Measurements from ENCODE around the gene HTRA3. TPM values are rescaled to one million over a fixed set of nuclear protein-coding genes. Genes with fewer than 3 reads are reported as not detected.

The HTRA3 gene
- total and polyA plus RNA-seq, 7 donors: 7.2 to 26.4 (median 14.0) TPM

- DNase-seq: peak in 1 of 2 donors; percentile 43
- H3K4me3 ChIP-seq: no peak overlapping the region
- TF ChIP-seq, protein P1, sequence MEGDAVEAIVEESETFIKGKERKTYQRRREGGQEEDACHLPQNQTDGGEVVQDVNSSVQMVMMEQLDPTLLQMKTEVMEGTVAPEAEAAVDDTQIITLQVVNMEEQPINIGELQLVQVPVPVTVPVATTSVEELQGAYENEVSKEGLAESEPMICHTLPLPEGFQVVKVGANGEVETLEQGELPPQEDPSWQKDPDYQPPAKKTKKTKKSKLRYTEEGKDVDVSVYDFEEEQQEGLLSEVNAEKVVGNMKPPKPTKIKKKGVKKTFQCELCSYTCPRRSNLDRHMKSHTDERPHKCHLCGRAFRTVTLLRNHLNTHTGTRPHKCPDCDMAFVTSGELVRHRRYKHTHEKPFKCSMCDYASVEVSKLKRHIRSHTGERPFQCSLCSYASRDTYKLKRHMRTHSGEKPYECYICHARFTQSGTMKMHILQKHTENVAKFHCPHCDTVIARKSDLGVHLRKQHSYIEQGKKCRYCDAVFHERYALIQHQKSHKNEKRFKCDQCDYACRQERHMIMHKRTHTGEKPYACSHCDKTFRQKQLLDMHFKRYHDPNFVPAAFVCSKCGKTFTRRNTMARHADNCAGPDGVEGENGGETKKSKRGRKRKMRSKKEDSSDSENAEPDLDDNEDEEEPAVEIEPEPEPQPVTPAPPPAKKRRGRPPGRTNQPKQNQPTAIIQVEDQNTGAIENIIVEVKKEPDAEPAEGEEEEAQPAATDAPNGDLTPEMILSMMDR (IDR thresholded peaks at IDR 0.05): no peak
- no peak overlapping the region for H3K27ac ChIP-seq
- H3K9me3 ChIP-seq: peaks cover 4% of the 10 kb centered on the region
- H3K27me3 ChIP-seq (ENCODE audit: insufficient read depth in 3 of 3, low read length in 2 of 3): no peaks in the 10 kb centered on the region
- peaks cover 19% of the 10 kb centered on the region for H3K4me1 ChIP-seq
- H3K36me3 ChIP-seq (ENCODE audit: insufficient read depth in 1 of 2, low read depth in 1 of 2): no peaks in the 10 kb centered on the region
- 78 to 83% (median 80%) methylated on average over 13 of the region's 13 CpGs for WGBS, 3 donors
- ATAC-seq: no peak
- intact Hi-C loops (cut with DNase I): no loop called here
These were observed 59.5 kb downstream of the HTRA3 start for GRCh38 chr4:8328866-8329559.

GRCh38 chr4:8329560-8329858 lies 60.0 kb downstream of the HTRA3 start:
- H3K4me3 ChIP-seq: no peak overlapping the region
- peaks cover 19% of the 10 kb centered on the region for H3K4me1 ChIP-seq
- H3K36me3 ChIP-seq (ENCODE audit: insufficient read depth in 1 of 2, low read depth in 1 of 2): no peaks in the 10 kb centered on the region
- ATAC-seq (peak in 2 of 4 donors; percentile 7 to 55), DNase-seq (no peak)
- H3K27me3 ChIP-seq (ENCODE audit: insufficient read depth in 3 of 3, low read length in 2 of 3): no peaks in the 10 kb centered on the region
- intact Hi-C loops (cut with DNase I): no loop called here
- peaks cover 4% of the 10 kb centered on the region for H3K9me3 ChIP-seq
- TF ChIP-seq, protein P1 (IDR thresholded peaks at IDR 0.05): no peak
- peak overlapping the region; percentile 70 for H3K27ac ChIP-seq
- WGBS, 3 donors: 57 to 70% (median 59%) methylated on average over 6 of the region's 6 CpGs

DNA sequence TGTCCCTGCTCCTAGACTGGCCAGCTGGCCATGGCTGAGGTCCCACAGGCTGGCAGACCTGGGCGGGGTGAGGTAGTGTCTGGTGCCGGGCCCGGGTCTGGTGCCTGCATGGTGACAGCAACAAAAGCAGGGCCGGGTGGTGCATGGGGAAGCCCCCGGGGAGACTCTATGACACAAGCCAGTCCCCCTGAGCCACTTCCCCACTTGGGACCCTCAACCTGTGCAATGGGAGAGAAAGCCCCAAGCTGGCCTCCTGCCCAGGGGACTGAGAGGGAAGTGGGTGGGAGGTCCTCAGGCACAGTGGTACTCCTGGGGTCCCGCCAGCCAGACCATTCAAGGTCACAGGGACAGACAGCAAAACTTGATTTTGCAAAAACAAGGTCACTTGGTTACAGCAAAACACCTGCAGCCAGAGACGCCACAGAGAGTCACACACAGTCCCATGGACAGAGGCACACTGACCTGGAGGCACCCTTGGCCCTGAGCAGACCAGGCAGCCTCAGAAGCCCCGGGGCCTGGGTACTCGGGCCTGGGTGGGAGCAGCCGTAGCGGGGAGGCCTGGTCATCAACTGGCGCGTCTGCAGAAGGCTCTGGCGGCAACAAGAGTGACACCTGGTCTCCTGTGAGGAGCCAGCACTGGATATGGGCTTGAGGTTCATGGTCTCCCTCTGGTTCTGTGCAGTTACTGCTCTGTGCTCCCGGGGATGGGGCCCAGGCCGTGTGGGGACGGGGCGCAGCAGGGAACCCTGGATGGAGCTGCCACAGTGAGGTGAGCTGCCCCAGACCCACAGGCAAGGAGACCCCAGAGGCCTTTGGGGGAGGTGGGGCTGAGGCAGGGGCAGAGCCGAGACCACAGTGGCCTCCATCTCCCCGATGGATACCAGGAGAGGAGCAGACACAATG lies 60.6 kb downstream of the HTRA3 start:
- Histone ChIP-seq H3K4me3 (no peak overlapping the region), H3K27ac (peak overlapping the region; percentile 70), H3K27me3 (ENCODE audit: insufficient read depth in 3 of 3, low read length in 2 of 3) (no peaks in the 10 kb centered on the region), H3K9me3 (peaks cover 4% of the 10 kb centered on the region), H3K4me1 (peaks cover 19% of the 10 kb centered on the region), H3K36me3 (ENCODE audit: insufficient read depth in 1 of 2, low read depth in 1 of 2) (no peaks in the 10 kb centered on the region)
- intact Hi-C loops (cut with DNase I): loop anchor here in 1 of 2 donors (5.0 kb wide), 1 partner anchor 62 kb away; no protein-coding TSS in a partner anchor
- TF ChIP-seq, protein P1 (IDR thresholded peaks at IDR 0.05): no peak
- 40 to 56% (median 41%) methylated on average over 20 of the region's 20 CpGs for WGBS, 3 donors
- ATAC-seq (peak; percentile 35 to 48 (median 44)), DNase-seq (peak in 1 of 2 donors; percentile 65)

GRCh38 chr4:8330821-8331574 lies 61.4 kb downstream of the HTRA3 start:
- H3K27me3 ChIP-seq (ENCODE audit: insufficient read depth in 3 of 3, low read length in 2 of 3): no peaks in the 10 kb centered on the region
- DNase-seq (peak; percentile 68 to 96), ATAC-seq (peak; percentile 82 to 95 (median 92))
- TF ChIP-seq, protein P1 (IDR thresholded peaks at IDR 0.05): no peak
- H3K4me3 ChIP-seq: no peak overlapping the region
- intact Hi-C loops (cut with DNase I): loop anchor here in 1 of 2 donors (5.0 kb wide), 1 partner anchor 61 kb away; no protein-coding TSS in a partner anchor
- H3K27ac ChIP-seq: peak overlapping the region; percentile 70
- H3K36me3 ChIP-seq (ENCODE audit: insufficient read depth in 1 of 2, low read depth in 1 of 2): no peaks in the 10 kb centered on the region
- 13 to 23% (median 19%) methylated on average over 15 of the region's 15 CpGs for WGBS, 3 donors
- peaks cover 19% of the 10 kb centered on the region for H3K4me1 ChIP-seq
- H3K9me3 ChIP-seq: peaks cover 4% of the 10 kb centered on the region

All from psoas muscle (tissue), 8 donors.